Esophagus mucosa (tissue), 1 donor: ENCODE measurements around the gene KRTAP25-1. TPM values are rescaled to one million over a fixed set of nuclear protein-coding genes. Genes with fewer than 3 reads are reported as not detected.

Experiments
- ATAC-seq: fragments of 200-7000 bp; cut with Tn5 transposase; one replicate; pipeline ENCODE4 v1.9.1; 2020
- total RNA-seq: library from RNA; stranded (reverse); gene quantifications from one replicate; pipeline ENCODE4 v1.2.4, GENCODE V29; 2023
- donor health status: DM: yes; HTN: yes; CAD: no.

The KRTAP25-1 gene, protein sequence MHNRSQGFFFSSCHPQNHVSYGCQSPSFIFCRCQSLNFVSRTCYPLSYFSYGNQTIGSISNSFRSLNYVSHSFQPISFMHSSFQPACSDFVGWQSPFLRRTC
- total RNA-seq = not detected

DNA sequence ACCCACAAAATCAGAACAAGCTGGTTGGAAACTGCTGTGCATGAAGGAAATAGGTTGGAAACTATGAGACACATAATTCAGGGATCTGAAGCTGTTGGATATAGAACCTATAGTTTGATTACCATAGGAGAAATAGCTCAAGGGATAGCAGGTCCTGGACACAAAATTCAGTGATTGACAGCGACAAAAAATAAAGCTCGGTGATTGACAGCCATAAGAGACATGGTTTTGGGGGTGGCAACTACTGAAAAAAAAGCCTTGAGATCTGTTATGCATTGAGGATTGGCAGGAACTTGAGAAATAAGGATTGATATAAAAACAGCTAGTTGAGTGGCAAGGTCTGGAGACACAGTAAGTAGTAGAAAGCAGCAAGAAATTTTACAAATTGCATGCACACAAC lies at the start of gene KRTAP25-1:
TSS of gene KRTAP25-1 (minus strand) at position 300 of the 400 bp plus-strand sequence. CDS start at position 276, 24 bp downstream.
- no peak for ATAC-seq

DNA sequence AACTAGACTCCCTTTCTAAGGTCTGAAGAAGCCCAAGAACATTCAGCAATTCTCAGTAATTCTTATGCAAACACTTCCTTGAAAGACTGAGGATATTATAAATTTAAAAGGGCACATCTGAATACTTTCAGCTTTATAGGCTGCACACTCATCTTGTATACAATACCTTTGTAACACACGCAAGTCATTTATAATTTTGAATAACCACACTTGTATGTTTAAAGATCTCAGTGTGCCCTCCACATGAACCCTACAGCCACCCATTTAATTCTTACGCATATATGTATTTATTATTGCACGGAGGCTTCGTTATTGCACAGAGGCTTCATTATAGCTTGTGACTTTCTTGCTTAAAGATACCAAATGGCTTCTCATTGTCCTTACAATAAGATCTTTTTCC lies 49.4 kb upstream of the KRTAP25-1 start:
- ATAC-seq = no peak

DNA sequence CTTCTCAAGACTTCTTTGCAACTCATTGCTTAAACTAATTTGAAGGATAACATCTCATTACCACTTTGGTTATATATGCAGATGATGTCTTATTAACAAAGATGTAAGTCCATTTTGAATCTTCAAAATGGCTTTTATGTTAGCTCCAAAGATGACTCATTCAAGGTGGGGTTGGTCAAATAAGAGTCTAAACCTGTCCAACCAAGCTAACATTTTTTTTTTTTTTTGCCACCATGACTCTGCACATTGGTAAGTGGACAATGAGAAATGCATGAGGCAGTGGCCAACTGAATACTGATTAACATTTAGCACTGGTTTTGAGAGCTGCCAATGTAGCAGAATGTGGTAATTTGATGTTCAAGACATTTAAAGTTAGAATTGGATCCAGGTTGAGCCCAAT lies 48.5 kb upstream of the KRTAP25-1 start:
- ATAC-seq = no peak

DNA sequence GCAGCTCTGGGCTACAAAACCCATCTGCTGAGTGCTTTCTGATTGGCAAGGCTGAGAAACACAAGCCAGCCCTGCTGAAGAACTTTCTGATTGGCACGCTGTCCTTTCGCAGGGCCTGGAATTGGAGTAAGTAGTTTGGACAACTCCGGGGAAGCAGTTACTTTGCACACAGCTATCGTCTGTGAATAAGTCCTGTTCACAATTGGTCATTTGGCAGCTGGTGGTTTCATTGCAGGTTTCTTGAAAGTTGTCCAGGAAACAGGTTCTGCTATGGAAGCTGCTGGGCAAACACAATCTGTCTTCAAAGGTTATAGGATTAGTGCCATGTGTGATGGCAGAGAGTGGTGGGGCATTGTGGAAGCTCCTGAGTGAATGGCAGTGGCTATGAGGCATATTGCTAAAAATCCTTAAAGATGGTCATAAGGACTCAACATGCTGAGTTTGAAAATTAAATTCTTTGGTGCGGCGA lies 48.0 kb upstream of the KRTAP25-1 start, which contains the start of gene KRTAP27-1:
TSS of gene KRTAP27-1 (minus strand) at position 419 of the 469 bp plus-strand sequence. CDS start at position 393, 26 bp downstream.
- no peak for ATAC-seq

DNA sequence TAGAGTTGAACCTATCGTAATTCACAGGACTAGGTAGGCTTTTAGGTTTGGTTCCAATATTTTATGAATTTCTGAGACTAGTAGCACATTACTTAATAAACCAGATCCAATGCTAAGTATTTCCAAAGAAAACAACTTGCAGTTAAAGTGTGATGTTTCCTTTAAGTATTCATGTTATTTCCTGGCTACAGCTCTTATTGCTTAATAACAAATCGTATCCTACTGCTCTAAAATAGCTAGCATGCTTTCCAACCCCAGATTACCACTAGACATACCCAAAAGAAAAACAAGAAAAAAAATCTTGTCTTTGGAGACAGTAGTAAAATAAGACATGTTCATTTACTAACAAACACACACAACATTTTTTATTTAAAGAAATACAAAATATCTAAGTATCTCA lies 47.3 kb upstream of the KRTAP25-1 start:
- no peak for ATAC-seq

DNA sequence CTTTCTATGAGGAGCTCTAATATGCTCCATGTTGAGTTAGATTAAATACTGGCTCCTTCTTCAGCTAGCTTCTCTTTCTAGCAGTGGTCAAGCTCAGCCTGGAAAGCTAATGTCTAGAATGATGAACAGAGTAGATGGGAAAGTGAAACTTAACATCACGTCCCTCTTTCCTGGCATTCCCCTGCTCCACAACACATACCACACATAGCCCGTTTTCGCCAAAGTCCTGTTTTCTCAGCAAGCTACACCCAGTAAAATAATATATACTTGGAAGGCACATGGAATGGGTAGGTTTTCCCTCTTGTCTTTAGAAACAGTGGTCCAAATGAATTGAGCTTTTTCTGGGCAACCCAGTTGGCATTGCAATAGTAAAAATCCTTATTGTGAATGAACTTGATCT lies 44.4 kb upstream of the KRTAP25-1 start:
- no peak for ATAC-seq

DNA sequence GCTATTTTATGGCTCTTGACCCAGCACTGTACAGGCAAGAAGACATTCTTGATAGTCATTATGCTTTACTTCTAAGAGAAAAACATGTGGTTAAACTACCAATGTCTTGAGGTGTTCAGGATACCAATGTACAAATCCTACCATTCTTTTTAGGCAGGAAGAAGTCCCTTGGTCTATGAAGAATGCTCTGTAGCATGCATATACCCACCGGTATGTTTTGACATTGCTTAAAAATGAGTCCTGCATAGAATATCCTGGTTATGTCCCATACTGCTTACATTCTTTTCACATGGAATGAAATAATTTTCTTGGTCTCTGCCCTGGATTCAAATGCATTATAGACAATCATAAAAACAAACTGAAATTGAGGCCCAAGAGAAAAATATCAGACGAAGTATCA lies 43.4 kb upstream of the KRTAP25-1 start:
- no peak for ATAC-seq

DNA sequence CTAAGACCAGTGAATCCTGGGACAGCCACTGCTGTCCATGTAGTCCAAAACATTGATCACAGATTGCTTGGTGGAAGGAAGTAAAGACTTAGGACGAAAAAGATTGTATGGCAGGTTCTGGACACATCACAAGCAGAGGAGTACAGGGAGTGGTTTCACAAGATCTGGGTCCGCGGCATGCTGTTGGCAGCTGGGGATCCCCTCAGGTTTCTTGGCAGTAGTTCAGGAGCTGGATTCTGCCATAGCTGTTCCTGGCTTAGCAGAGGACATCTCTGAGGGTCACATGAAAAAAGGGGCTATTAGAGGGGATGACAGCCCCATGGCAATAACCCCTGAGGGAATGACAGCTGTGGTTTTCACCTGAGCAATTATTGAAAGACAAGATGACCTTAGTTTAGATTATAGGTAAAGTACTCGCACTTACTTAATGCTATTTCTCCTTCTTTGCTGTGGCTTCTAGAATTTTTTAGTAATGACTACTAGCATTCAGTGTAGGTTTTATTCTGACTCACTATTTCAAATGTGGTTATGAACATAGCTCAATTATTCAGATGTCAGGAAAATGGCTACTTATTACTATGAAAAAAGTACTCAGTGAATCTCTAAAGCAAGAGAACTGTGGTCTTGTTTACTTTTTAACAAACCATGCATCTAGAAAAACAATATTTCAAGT lies 40.0 kb upstream of the KRTAP25-1 start:
- no peak for ATAC-seq

DNA sequence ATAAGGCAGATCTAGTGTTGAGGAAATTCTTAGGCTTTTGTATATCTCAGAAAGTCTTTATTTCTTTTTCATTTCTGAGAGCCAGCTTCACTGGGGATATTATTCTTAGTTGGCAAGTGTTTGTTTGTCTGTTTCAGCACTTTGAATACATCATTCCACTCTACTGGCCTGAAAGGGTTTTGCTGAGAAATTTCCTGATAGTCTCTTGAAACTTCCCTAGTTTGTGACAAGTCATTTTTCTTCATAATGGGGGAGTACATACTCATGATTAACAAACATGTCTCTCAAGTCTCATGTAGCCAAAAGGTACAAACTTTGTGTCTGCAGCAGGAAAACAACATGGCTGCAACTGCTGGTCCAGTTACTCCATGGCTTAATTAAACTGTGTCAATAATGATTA lies 37.1 kb upstream of the KRTAP25-1 start:
- no peak for ATAC-seq

DNA sequence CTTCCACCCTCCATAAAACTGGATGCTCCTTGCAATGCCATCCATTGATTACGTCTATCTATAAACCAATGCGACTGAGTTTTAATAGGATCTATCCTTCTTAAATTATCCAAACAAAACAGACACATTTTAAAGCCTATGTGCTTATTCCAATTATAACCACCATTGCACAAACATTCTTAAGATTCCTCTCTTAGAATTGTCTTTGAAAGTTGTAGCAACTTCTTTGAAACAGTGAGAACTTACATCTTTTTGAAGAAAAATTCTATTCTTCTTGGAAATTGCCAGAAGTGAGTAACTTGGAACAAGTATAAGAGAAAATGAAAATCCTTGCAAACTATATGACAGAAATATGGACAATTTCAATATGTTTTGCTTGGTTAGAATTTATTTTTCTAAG lies 30.9 kb upstream of the KRTAP25-1 start, which contains the start of gene KRTAP26-1:
TSS of gene KRTAP26-1 (minus strand) at position 101 of the 400 bp plus-strand sequence. CDS start 280 bp downstream, outside the sequence.
- no peak for ATAC-seq

DNA sequence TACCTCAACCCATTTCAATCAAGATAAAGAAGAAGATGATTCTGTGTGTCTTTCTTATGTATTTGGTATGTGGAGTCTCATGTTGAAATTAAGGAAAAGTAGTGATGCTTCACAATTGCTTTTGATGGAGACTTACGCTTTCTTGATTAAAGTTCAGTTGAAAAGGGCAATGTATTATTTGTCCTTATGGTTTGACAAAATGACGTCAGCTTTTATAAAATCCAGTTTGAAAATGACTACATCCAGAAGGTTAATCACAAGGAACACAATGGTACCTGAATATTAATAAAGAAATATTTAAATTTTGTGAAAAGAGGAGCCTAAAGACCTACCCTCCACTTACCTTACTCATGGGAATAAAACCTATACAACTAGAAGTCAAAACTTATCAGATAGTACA lies 26.4 kb upstream of the KRTAP25-1 start:
- no peak for ATAC-seq

DNA sequence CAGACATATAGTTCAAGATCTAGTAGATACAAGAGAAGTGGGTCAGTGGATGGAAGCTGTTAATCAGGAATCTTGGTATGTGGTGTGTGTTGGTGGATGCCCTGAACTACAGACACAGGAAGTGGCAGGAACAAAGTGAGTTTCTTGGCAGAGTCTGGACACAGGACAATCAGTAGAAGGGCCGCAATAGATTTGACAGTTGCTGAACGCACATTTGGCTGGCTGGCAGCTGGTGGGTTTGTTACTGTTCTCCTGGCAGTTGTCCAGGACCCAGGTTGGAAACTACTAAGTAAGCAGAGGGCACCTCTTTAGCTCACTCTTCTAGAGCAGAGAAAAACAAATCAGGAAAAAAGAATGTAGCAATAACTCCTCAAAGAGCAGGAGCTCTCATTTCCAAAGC lies 17.6 kb upstream of the KRTAP25-1 start:
- no peak for ATAC-seq

DNA sequence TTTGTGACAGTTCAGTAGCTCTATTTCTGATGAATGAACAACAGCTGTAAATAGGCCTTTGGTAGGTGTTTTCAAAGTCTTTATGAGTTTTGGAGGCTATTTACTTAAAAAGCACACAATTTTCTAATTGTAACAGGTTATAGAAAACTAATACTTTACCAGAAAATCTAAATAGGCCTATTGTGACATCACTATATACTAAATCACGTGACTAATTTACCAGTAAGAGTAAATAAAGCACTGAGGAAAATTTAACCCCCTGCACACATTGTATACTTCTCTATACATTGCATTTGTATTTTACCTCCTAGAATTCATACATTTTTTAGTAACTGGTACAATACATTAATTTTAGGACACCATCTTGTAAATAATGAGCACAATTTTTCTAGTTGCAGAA lies 15.8 kb upstream of the KRTAP25-1 start:
- no peak for ATAC-seq

DNA sequence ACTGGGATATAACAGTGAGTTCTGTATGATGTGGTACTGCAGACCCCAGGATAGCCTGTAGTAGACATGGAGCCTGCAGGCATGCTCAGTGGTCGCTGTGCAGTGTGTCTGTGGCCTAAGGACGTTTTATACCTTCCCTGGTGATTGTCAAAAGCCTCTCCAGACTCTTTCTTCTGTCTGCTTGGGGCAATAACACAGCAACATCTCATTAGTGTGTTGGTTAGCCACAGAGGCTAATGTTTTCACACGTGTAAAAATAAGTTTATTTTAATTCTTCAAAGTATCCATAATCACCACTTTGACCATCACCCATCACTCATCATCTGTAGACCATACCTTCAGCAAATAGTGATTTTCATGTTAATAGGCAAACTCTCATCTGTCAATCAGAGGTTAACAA lies 6.5 kb downstream of the KRTAP25-1 start, which contains the start of gene KRTAP24-1:
TSS of gene KRTAP24-1 (minus strand) at position 101 of the 400 bp plus-strand sequence. CDS start at position 83, 18 bp downstream.
- ATAC-seq = no peak

DNA sequence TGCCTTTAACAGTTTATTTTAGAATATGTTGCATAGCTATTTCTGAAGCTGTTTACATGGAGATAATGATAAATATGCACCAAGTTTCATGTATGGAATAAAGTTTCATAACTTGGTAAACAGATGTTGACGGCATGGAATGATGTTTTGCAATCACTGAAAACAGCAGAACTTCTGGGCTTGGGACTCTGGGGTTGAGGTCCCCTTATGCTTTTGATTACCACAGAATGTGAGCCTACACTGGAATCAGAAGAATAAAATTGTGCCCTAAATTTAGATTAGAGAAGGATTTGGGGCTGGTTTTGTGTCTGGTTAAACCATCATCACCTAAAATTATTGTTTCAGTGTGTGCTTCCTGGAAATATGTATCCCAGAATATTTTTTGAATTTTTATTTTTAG lies 17.7 kb downstream of the KRTAP25-1 start:
- no peak for ATAC-seq

DNA sequence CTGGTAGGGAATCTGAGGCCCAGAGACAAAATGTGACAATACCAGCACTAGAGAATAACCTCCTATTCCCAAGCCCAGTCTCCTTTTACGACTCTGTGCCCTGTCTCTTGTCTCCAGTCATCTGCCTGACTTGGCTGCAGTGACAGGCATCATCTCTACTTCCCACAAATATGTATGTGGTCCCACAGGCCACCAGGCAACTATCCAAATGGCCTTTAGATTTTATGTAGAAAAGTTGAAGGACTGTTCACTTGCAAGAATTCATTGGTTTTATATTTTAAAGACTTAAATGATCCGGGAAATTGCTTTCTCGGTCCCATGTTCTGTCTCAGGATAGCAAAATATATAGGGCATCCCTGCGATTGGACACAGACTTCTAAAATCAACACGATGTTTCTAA lies 18.2 kb downstream of the KRTAP25-1 start:
- ATAC-seq = no peak

DNA sequence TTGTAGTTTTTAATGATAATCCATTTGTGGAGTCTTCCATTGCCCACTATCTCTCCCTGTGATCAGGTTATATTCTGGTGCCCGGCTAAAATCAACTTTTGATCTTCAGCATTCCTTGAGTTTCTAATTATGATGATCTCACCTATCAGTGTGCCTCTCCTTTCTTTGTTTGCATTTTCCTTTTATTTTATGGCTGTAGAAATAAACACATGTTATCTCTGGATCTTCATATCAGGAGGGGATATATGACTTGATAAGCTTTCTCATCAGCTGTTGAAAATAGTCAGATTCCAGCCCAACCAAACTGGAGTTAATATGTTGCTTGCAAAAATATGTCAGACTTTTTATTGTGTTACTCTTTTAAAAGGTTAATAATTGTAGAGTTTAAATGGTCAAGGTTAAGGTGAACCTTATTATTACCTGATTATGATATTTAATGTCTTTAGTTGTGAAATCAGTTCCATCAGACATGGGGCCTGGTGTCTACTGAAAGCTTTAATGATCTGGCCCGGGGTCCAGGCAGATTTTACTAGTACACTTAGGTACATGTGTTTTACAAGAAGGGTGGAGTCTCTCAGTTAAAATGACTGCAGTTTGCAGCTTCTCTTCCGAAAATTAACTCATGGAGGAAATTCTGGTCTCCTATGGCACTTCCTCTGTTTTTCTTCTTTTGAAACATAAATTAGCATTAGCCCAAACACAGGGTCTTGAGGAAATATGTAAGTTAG lies 19.3 kb downstream of the KRTAP25-1 start:
- ATAC-seq = no peak

DNA sequence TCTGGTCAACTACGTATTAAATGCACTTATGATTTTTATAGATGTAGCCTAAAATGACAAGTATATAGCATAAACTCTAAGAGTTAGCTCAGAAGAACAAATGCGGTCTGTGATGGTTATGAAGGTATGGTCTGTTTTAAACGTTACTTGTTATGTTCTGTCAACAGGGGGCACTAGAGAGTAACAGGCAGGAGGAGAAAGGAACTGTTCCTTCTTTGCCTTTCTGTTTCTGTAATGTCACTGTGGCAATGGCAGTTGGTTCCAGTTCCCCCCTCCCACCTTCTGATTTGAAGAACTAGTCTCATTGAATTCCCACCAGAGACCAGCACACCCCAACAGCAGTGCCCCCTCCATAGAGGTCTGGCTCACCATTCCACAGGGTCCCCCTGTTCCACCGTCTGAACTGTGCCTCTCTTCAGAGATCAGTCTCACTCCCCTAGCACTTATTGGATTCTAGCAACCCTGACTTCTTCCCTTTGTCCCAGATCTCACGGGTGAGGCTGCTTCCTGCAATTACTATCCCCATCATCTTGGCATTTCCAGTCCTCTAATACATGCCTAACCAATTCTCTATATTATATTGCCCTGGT lies 20.6 kb downstream of the KRTAP25-1 start:
- ATAC-seq = no peak

DNA sequence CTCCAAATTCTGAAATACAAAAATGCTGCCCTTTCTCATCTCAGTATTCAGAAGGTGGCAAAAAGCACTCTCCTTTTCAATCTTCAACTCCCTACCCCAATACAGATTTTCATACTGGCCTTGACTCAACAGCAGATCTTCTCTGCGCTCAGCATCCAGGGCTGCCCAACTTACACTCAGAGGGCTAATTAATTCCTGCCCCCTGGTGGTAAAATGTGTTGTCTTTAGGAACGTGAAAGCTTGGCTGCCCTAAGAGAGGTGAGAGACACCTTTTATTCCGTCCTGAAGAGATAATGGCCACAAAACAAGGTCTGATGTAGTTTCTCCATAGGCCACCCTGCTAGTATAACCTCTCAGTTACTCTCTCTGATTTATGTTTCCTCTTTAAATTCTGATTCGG lies 31.5 kb downstream of the KRTAP25-1 start:
- ATAC-seq = peak; percentile 51

DNA sequence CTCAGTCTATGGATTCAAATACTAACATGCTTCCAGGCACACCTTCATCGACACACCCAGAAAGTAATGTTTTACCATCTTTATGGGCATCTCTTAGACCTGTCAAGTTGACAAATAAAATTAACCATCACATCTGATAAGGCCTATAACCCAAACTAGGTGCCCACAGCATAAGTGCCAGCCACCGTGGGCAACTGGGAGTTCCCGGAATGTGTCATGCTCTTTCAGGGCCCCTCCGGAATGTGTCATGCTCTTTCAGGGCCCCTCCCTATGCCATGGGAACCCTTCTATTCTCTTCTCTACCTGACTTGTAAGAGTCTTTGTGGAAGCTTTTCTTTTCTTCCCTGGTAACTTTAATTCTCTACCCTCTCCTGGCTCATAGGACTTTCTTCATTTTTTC lies 33.2 kb downstream of the KRTAP25-1 start:
- peak; percentile 20 for ATAC-seq

DNA sequence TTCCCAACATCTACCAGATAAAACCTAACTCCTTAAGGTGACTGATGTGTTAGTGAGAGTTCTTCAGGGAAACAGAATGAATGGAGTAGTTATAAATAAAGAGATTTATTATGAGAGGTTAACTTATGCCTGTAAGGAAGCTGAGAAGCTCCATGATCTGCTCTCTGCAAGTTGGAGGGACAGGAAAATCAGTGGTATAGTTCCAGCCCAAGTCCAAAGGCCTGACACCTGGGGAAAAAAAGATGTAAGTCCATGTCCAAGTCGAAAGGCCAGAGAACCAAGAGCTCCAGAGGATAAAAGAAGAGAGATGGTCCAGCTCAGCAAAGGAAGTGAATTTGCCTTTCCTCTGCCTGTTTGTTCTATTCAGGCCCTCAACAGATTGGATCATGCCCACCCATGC lies 33.6 kb downstream of the KRTAP25-1 start:
- no peak for ATAC-seq

DNA sequence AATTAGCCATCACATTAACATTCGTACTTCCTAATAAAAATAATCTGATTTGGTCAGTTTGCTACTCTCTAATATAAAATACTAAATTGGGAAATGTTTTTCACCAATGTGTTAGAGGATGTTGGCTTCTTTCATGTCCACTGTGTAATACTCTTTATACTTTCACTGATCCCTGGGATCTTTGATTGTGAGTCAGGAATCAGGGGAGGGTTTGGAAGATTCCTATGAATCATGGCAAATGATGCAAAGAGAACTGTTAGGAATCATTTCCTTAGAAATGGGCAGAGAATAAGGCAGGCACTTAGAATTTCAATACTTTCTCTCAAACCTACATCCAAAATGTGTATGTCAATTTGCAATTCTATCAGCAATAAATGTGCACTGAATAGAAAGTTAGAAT lies 37.5 kb downstream of the KRTAP25-1 start:
- ATAC-seq = peak; percentile 48

DNA sequence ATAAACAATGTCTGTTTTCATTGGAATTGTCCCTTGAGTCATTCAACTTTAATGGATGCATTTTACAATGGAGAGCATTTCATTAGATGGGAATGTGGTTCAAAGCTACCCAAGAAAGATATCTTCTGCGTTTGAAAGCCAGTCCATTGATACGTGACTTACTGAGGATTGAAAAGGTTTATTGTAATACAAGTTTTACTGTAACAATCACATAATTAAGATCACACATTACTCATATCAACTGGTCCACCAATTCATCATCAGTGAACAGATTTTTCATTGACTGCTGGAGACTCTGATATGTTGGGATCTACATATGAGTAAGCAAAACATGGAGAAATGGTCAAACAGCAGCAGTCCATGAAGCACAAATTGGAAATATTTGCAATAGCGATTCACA lies 39.4 kb downstream of the KRTAP25-1 start:
- no peak for ATAC-seq
